GM18867 (cell line): ENCODE measurements around the gene OR2B2.

Source experiments
- ATAC-seq: cut with Tn5 transposase; IDR thresholded peaks from one replicate; pipeline ENCODE4 v1.9.1; 2021; ENCODE audit warnings: mild to moderate bottlenecking, moderate library complexity; ENCODE audit not compliant: unreplicated experiment

Gene OR2B2

DNA sequence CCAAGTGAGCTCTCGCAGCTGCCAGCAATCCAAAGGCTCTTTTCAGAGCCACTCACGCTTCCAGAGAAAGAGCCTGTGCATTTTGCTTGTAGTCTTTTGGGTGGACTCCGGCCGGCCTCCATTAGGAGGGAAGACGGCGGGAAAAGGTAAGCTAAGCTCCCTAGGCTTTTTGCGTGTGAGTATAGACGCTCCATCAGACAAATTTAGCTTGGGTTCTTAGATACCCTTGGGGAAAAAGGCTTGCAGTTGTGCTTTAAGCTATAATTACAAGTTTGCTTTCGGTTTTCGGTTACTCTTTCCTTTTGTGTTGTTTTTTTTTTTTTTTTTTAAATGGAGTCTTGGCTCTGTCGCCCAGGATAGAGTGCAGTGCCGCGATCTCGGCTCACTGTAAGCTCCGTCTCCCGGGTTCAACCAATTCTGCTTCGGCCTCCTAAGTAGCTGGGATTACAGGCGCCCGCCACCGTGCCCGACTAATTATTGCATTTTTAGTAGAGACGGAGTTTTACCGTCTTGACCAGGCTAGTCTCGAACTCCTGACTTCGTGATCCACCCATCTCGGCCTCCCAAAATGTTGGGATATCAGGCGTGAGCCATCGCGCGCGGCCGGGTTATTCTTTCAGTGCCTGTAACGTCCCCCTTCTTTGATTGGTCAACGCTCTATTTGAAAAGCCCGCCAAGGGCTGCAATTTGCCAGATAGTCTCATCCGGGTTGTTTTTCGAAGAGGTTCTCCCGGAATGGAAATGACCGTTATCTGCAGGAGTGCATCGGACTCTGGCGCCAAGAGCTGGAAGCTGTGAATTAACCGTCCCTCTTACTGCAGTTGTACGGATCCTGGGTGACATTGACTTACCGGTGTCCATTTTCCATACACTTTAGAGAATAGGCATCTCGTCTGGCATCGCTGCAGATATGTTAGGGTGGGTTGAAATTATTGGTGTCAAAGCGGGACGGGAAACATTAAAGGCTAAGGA is 18.1 kb downstream of the OR2B2 start:
- ATAC-seq, result no peak

DNA sequence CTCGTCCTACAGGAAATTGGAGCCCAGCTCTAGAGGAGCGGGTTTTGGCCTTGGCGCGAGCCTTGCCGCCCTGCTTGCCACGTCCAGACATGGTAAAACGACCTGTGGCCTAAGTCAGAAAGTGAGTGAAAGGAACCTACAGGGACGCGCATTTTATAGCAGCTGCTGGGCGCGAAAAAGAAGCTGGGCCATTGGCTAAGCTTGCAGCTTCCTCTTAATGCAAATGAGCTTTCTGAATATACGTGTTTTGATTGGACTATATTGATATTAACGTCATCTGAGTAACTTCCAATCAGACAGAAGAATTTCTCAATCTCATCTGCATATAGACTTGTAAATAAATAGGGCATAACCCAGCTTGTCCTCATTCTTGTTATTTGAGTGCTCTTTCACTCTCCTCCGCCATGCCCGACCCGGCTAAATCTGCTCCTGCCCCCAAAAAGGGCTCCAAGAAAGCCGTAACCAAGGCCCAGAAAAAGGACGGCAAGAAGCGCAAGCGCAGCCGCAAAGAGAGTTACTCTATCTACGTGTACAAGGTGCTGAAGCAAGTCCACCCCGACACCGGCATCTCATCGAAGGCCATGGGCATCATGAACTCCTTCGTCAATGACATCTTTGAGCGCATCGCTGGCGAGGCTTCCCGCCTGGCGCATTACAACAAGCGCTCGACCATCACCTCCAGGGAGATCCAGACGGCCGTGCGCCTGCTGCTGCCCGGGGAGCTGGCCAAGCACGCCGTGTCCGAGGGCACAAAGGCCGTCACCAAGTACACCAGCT is 18.9 kb downstream of the OR2B2 start:
- peak; percentile 52 for ATAC-seq

DNA sequence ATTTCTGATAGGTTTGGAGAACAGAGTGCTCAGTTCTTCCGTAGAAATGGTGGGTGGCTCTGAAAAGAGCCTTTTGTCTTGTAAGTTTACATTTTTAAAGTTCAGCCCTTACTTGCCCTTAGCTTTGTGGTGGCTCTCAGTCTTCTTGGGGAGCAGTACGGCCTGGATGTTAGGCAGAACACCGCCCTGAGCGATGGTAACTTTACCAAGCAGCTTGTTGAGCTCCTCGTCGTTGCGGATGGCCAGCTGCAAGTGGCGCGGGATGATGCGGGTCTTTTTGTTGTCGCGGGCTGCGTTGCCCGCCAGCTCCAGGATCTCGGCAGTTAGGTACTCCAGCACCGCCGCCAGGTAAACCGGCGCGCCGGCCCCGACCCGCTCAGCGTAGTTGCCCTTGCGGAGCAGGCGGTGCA is 19.5 kb downstream of the OR2B2 start:
- ATAC-seq, result no peak

DNA sequence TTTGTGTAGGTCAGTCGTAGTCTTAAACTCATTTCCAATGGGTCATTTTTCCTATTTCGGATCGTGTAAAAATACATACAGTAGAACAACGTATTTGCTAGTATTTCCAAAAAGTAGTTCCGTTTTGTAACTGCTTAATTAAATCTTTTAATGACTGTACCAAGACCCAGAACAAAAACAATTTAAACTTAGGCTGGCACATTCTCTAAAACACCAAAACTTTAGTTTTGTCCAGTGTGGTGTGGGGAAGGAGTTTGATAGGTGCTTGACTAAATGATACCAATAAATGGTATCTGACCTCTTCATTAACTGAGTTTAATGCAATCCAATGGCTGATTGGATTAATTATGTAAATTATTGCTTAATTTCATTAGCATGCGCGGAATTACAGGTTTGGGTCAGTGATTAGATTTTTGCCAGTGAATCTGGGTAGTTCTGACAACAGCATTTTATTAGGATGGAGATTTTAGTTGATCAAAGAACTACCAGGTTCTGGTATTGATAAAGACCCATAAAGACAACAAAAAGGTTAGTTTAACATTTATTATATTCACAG is 20.8 kb downstream of the OR2B2 start:
- ATAC-seq, result no peak

DNA sequence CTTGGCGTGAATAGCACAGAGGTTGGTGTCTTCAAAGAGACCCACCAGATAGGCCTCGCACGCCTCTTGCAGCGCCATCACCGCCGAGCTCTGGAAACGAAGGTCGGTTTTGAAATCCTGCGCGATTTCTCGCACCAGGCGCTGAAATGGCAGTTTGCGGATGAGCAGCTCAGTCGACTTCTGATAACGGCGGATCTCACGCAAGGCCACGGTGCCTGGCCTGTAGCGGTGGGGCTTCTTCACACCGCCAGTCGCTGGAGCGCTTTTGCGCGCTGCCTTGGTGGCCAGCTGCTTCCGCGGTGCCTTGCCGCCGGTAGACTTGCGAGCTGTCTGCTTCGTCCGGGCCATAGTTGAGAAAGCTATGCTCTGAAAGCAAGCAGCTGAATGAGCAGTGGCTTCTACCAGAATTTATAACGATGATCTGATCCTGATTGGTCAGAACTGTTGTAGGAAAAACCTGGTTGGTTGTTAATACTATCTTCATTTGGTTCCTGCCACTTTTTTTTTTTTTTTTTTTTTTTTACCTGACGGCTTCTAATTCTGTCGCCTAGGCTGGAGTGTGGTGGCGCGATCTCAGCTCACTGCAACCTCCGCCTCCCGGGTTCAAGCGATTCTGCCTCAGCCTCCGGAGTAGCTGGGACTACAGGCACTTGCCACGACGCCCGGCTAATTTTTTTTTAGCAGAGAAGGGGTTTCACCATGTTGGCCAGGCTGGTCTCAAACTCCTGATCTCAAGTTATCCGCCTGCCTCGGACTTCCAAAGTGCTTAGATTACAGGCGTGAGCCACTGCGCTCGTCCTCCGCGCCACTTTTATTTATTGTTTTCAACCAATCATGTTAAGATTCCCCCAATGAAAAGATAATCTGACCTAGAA is 21.5 kb downstream of the OR2B2 start:
- peak; percentile 48 for ATAC-seq

DNA sequence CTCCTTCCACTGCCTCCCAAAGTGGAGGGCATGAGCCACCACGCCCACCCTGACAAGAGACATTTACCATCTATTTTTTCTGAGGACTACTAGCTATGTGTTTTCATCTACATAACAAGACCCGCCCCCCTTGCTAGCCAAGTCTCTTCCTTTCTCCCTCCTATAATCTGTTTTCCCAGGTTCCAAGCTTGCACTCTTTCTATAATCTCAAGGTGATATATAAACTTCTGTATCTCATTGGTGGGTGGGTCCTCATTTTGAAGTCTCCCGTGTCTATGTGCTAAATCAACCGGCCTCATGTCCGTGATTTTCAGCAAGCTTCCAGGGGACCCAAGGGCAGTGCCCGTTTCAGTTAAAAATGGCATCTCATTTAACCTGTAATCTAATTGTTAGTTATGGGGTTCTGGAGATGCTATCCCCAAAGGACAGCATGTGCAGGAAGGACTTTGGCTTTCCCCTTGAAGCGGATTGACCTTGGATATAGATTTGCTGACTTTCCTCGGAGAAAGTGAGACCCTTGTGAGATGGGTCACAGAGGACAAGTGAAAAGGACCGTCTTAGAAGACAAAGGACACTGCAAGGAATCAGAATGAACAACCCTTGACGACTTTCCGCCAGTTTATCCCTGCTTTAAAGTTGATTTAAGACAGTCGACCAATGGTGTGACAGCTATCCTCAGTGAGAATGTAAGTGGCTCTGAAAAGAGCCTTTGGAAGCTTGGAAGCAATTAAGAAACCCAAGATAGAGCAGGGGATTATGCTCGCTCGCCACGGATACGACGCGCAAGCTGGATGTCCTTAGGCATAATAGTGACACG is 22.4 kb downstream of the OR2B2 start:
- no peak for ATAC-seq

DNA sequence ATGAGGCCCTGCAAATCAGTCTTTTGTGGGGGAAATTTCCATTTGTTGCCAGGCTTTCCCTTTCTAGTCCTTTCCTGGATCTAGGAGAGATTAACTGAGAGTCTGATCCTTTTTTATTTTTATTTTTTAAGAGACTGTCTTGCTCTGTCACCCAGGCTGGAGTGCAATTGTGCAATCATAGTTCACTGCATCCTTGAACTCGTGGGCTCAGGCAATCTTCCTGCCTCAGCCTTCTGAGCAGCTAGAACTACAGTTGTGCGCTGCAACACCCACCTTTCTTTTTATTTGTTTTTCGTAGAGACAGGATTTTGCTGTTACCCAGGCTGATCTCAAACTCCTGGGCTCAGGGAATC is 22.9 kb downstream of the OR2B2 start:
- no peak for ATAC-seq

DNA sequence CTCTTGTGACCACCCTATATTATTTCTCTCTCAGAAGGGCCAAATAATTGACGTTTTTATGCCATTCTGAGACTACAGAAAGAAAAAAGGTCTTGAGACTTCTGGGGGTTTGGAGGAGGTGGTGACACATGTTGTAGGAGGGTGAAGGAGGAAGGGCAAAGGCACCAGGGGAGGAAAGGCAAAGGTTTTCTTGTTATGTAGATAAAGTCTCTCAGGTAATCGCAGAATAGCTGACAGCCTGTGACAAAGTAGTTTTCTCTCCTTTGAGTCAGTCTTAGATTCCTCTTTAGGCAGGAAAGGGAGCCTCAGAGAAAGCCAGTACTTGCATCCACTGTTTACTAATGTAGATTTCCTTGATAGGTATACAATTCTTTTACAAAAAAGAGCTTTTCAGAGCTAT is 23.6 kb downstream of the OR2B2 start:
- no peak for ATAC-seq

DNA sequence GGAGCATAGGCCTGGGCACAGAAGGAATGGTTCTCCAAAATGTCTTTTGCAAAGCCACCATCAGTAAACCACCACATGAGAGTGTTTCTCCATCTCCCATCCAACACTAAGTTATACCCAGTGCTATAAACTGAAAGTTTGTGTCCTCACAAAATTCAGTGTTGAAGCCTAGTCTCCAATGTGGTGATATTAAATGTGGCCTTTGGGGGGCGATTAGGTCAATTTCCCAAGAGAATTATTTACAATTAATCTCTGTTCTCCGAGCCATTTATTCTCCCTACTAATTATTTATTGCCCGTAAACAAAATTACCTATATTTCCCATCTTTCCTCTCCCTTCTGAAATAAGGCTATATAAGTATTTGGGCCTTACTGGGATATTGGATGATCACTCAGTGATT is 26.1 kb downstream of the OR2B2 start:
- no peak for ATAC-seq

DNA sequence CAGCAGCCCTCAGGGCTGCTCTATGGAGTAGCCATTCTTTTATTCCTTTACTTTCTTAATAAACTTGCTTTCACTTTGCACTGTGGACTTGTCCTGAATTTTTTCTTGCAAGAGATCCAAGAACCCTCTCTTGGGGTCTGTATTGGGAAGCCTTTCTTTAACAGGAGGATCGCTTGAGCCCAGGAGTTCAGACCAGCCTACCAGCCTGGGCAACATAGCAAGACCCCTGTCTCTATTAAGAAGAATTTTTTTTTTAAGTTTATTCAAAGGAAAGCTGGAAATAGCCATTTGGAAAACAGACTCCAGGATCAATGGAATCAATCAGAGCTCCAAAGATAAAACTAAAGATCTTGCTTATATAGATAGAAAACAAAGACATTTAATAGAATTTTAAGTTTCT is 29.1 kb downstream of the OR2B2 start:
- no peak for ATAC-seq

DNA sequence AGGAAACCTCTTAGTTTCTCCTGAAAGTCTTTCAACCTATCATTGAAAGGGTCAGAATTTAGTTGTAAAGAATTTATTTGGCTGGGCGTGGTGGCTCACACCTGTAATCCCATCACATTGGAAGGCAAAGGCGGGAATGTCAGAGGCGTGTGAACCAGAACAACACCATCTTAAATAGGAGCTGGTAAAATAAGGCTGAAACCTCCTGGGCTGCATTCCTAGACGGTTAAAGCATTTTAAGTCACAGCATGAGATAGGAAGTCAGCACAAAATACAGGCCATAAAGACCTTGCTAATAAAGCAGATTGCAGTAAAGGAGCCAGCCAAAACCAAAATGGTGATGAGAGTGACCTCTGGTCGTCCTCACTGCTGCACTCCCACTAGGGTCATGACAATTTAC is 29.6 kb downstream of the OR2B2 start:
- ATAC-seq, result no peak

DNA sequence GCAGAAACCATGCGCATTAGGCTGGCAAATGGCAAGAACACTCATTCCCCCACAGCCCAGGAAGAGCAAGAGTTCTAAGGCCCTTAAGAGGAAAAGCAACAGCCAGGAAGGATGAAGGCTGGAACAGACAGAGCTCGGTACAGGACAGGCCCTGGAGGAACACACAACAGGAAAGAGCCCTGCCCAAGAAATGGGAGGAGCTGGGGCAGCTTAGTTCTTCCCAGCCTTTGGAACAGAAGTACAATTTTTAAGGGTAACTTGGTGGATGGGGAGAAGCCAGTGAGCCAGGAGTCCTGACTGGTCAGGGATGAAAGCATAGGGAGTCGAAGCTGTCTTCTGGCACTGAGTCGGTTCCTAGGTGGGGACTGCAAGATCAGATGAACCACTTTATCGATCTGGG is 32.4 kb downstream of the OR2B2 start:
- no peak for ATAC-seq

DNA sequence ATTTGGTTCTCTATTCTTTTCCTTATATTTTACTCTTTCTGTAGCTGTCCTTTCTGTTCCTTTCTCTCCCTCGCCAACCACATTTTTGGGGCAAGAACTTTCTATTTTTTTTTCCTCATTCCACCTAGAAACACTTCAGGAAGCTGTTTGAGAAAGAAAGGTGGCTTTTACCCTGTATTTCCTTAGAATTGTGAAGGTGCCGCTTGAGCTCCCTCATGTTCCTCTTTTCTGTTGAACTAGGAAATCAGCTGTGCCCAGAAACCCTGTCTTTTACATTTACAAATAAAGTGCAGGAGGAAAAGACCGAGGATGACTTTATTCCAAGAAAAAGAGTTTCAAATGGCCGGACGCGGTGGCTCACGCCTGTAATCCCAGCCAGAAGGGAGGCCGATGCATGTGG is 38.2 kb downstream of the OR2B2 start:
- no peak for ATAC-seq

DNA sequence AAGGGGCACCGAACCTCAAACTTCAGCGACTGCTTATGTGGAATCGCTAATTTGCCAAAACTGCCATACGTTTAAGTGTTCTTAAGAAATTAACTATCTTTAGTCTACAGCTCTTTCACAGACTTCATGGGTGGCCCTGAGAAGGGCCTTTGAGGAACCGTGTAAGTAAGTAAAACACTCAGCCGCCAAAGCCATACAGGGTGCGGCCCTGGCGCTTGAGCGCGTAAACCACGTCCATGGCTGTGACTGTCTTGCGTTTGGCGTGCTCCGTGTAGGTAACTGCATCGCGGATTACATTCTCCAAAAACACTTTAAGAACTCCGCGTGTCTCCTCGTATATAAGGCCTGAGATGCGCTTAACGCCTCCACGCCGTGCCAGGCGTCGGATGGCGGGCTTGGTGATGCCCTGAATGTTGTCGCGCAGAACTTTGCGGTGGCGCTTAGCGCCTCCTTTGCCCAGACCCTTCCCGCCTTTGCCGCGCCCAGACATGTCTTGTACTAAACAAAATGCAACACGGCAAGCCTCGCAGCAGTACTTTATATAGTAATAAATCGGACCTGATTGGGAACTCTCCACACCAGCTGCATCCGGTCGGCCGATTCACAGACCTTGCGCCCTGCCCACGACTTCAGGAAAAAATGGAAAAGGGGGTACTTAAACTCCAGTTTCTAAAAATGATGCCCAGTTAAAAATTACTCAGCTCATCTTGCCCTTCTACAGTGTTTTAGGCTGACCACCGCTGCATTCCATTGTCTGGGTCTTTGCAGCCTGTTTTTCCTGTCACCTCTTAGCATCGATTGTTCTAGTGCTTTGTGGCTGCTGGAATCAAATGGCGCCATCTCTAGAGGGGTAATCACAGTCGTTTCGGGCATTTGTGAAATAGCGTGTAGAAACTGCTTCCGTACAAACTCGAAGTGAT is 38.9 kb downstream of the OR2B2 start:
- peak; percentile 30 for ATAC-seq

DNA sequence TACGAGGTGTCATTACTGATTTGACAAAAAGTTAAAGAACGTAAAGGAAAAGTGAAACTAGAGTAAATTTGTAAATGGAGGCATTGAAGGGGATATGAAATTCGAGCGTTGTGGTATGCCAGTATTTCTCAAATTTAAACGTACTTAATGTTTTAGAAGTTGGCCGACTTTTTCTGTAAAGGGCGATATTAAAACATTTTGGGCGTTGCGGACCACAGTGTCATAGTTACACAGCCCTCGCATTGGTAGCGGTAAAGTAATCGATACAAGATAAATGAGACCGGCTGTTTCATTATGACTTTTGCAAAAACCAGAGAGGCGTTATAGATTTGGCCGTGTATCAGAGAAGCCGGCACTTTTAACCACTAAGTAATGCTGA is 39.6 kb downstream of the OR2B2 start:
- peak; percentile 31 for ATAC-seq

DNA sequence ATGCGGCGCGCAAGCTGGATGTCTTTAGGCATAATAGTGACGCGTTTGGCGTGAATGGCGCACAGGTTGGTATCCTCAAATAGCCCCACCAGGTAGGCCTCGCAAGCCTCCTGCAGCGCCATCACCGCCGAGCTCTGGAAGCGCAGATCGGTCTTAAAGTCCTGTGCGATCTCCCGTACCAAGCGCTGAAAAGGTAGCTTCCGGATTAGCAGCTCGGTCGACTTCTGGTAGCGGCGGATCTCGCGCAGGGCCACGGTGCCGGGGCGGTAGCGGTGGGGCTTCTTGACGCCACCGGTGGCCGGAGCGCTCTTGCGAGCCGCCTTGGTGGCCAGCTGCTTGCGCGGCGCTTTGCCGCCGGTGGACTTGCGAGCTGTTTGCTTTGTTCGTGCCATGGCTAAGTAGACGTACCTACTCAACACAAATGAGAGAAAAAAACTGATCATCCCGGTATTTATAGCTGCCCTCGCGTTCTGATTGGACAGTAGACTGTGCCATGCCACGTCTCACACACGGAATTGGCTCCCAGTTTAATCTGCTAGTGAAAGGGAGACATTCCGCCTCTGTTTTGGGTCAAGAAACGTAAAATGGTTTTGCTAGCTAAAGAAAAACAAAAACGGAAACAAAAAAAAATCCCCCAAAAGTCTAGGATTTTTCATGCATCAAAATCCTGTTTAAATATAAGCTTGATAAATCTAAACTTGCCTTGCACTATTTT is 40.1 kb downstream of the OR2B2 start:
- ATAC-seq, result peak; percentile 49

DNA sequence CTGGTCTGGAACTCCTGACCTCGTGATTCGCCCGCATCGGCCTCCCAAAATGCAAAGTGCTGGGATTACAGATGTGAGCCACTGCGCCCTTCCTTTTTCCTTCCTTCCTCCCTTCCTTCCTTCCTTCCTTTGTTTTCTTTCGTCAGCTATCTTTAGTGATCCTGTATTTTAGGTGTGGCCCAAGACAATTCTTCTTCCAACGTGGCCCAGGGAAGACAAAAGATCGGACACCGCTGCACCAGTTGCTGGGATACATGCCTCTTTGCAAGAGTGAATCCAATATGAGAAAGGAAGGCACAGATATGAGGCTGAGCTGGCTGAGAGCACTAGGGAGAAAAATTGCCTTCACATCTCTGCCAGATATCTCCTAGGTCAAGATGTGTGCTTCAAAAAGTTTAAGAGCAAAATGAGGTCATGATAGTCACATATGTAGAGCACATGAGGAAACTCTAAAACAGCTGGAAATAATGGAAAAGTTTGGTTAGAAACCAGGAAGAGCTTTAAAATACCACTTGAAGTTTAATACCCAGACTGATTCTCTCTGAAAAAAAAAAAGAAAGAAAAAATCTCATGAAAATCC is 41.8 kb downstream of the OR2B2 start:
- ATAC-seq, result no peak

DNA sequence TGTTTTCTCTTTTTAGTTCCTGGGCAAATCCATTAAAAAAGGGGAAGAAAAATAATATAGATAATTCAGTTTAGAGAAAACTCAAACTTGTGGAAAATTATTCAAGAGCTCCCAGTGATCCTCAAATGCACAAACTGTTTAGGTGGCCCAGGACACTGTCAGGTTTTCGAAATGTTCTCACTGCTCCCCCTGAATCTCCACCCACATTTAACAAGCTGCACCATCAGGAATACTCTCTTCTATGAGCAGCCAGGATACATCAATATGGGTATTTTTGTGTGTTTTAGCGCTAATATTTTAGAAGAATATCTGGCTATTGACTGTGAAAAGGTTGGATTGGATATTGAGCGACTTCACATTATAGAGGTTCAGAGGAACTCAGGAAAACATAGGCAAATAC is 43.9 kb downstream of the OR2B2 start:
- no peak for ATAC-seq
